GM19099 (cell line): Measurements from ENCODE around the gene SDC1.
A peak's percentile ranks its signal among the peaks of the same experiment; 100 is the strongest.

Experiments
- POLR2A ChIP-seq: IDR thresholded peaks from 3 replicates; pipeline ENCODE4 v1.6.1; 2011; ENCODE audit warnings: low read depth; ENCODE audit not compliant: insufficient read length; ENCODE audit errors: extremely low read depth

SDC1 gene

GRCh38 chr2:20229322-20230113, 4.6 kb upstream of the SDC1 start:
- no peak for TF ChIP-seq POLR2A

DNA sequence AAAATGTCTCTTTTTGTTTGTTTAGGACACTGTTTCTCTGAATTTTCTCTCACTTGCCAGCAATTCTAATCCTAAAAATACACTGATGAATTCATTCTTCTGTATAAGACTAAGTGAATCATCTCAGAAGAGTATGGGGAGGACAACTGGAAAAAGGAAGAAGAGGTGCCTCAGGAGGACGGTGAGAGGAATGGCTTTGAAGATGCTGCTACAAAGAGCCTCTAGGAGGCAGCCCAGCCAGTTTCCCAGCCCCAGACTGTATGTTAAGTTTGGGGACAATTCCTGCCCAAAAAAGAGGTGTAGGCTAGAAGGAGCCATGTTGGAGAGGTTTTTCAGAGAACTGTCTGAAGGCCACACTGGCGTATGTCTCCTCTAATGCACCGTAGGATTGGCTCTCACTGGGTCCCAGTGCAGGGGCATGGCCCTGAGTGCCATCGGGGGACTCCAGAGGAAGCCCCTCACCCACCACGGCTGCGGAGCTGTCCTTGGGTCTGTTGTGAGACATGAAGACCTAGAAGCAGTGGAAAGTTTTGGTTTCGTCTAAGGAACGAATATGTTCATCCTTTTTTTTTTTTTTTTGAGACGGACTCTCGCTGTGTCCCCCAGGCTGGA, 3.1 kb upstream of the SDC1 start:
- TF ChIP-seq POLR2A, result no peak

DNA sequence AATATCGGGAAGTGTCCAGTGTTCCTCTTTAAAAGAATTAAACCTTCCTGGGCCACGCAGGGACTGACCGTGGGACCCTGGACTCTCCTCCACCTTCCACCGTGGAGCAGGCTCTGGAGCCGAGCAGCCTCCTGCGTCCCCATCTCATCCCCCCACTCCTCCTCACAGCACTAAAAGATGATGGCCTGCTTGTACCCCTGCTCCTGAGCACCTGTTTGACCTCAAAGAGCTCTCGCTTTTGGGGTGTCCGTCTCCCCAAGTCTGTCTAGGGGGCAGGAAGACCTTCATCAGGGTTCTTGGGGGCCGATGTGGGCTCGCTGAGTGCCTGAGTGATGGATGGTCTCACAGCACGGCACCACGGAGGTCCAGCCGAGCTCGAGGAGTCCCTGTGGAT, 1.2 kb upstream of the SDC1 start:
- TF ChIP-seq POLR2A, result no peak

DNA sequence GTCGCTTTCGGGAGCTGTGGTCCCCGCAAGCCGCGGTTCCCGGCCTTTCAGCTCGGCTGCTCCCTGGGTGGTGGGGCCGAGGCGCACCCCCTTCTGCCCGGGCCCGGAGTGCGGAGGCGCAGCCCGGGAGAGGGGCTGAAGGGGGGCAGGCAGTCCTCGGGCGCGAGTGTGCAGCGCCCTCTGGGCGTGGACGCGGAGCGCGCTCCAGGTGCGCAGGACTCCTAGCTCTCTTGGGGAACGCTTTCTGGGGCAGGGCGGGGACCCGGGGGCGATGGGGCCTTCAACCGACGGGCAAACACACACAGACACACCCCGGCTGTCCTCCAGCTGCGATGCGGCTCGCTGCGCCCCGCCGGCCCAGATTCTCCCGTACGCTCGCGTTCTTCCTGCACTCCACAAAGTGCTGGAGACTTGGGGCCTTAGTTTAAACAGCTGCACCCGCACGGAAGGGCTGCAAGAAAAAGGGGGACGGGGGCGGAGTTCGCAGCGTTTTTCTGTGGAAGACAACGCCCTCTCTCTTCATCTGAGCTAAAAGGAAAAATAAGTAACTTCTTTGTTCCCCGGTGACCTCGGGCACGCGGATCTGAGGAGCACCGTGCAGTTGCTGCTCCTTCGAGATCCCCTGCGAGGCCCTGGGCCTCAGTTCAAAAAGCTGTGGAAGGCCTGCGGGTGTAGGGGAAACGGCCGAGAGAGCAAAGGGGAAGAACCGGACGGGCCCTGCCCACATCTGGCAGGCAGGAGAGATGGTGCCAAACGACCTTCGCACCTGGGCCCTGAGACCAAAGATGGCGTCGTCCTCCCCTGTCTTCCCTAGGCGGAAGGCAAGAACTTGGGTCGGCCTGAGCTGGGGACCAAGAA, 593 bp upstream of the SDC1 start:
- no peak for TF ChIP-seq POLR2A

- peak; percentile 24 for TF ChIP-seq POLR2A
Observed at GRCh38 chr2:20224164-20224715, 690 bp downstream of the SDC1 start.

DNA sequence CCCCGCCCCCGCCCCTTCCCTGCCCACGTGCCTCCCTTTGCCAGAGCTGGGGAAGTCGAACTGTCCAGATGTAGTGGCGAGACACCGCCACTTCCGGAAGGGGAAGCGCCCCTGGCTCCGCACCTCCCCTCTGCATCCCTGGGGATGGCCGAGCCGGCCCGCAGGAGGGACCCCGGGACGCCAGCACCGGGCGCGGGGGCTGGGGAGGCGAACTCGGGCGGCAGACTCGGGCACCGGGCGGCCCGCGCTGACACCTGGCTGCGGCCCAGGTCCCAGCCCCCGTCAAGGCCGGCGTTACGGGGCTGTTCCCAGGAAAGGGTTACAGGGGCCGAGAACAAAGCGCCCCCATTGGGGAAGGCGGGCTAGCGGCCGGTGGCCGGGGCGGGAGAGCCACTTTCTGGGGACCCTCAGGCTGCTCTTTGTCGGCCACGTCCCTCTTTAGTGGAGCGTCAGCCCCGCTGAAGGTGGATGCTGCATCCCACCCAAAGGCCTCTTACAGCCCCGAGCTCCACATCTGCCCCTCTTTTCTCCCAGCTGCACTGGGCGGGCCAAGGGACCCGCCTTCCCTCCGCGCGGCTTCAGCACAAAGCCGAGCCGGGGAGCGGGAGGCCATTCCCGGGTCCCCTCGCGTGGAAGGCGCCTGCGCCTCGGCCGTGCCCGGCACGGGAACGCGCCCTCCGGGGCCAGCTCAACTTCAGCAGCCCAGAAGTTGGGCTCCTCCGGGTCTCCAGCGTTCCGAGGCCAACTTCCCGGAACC, 1.3 kb downstream of the SDC1 start:
- TF ChIP-seq POLR2A, result no peak

- no peak for TF ChIP-seq POLR2A
Observed at GRCh38 chr2:20222769-20223406, 2.0 kb downstream of the SDC1 start.

- TF ChIP-seq POLR2A, result no peak
Observed at GRCh38 chr2:20222014-20222768, 2.7 kb downstream of the SDC1 start.

DNA sequence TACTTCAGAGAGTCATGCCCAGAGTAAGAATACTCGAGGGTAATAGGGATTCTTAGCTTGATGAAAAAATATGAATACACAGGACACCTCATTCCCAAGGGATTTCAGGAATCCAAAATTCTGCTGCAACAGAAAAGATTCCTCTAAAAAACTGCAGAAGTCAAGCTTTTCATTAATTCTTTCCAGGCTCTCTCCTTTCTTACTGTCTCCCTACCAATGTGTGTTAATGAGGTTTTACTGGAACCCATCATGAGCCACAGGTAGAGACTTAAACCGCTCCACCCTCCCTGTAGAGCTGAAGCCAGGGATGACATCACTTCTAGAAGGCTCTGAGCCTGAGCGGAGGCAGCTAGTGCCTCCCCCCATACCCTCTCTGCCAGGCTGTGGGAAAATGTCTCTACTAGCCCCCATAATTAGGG, 3.4 kb downstream of the SDC1 start:
- TF ChIP-seq POLR2A, result no peak

GRCh38 chr2:20220806-20221554, 4.0 kb downstream of the SDC1 start:
- TF ChIP-seq POLR2A, result no peak

- TF ChIP-seq POLR2A, result no peak
Observed at GRCh38 chr2:20219763-20220380, 5.1 kb downstream of the SDC1 start.
